Mesothelial cell of epicardium (in vitro differentiated cells): Measurements from ENCODE around the gene GCNT2. TPM values are rescaled to one million over a fixed set of nuclear protein-coding genes. Genes with fewer than 3 reads are reported as not detected.

Experiments used
- DNase-seq, 2 experiments: peaks; one replicate each; pipeline ENCODE4 v3.0.0; 2021; ENCODE audit warnings: low spot score in 2 of 2; ENCODE audit not compliant: unreplicated experiment in 2 of 2
- H3K27ac Mint-ChIP-seq: 2 replicates; pipeline ENCODE4 v1.8.0; 2021; ENCODE audit warnings: mixed read lengths
- H3K27me3 Mint-ChIP-seq: 2 replicates; pipeline ENCODE4 v1.8.0; 2021; ENCODE audit warnings: low read depth, mixed read lengths
- H3K36me3 Mint-ChIP-seq: 2 replicates; pipeline ENCODE4 v1.8.0; 2021; ENCODE audit warnings: mixed read lengths
- H3K4me1 Mint-ChIP-seq: 2 replicates; pipeline ENCODE4 v1.8.0; 2021; ENCODE audit warnings: mixed read lengths
- H3K4me3 Mint-ChIP-seq: 2 replicates; pipeline ENCODE4 v1.8.0; 2021; ENCODE audit warnings: mild to moderate bottlenecking, moderate library complexity, mixed read lengths
- H3K9me3 Mint-ChIP-seq: 2 replicates; pipeline ENCODE4 v1.8.0; 2021; ENCODE audit warnings: mixed read lengths
- CTCF ChIP-seq: fragments of 200-600 bp; sonication (generic); IDR thresholded peaks from one replicate; pipeline ENCODE4 v1.5.0; 2021; ENCODE audit warnings: antibody characterized with exemption; ENCODE audit not compliant: unreplicated experiment
- total RNA-seq: library from RNA; stranded (reverse); gene quantifications from 3 replicates; pipeline ENCODE4 v1.2.1, GENCODE V29; 2021

The GCNT2 gene
- total RNA-seq, 1 donor from 2014 or later, result 29.3 TPM

GRCh38 chr6:10618409-10618808 is 97.3 kb downstream of the GCNT2 start:
- Mint-ChIP-seq H3K4me1 (no peaks in the 10 kb centered on the region), H3K27ac (peak overlapping the region; percentile 74), H3K9me3 (peaks cover 12% of the 10 kb centered on the region), H3K27me3 (no peaks in the 10 kb centered on the region), H3K4me3 (no peak overlapping the region), H3K36me3 (peaks cover 25% of the 10 kb centered on the region)
- no peak for DNase-seq
- TF ChIP-seq CTCF, result no peak

- H3K4me3 Mint-ChIP-seq, result no peak overlapping the region
- H3K27ac Mint-ChIP-seq, result no peak overlapping the region
- peaks cover 15% of the 10 kb centered on the region for H3K9me3 Mint-ChIP-seq
- DNase-seq, result no peak
- H3K27me3 Mint-ChIP-seq, result no peaks in the 10 kb centered on the region
- H3K36me3 Mint-ChIP-seq, result peaks cover 40% of the 10 kb centered on the region
- H3K4me1 Mint-ChIP-seq, result peaks cover 2% of the 10 kb centered on the region
- TF ChIP-seq CTCF, result no peak
Observed at GRCh38 chr6:10621213-10621612, 100.1 kb downstream of the GCNT2 start.

GRCh38 chr6:10621847-10622246 is 100.7 kb downstream of the GCNT2 start:
- H3K9me3 Mint-ChIP-seq, result peaks cover 12% of the 10 kb centered on the region
- no peak overlapping the region for H3K4me3 Mint-ChIP-seq
- peaks cover 35% of the 10 kb centered on the region for H3K36me3 Mint-ChIP-seq
- no peaks in the 10 kb centered on the region for H3K27me3 Mint-ChIP-seq
- peaks cover 6% of the 10 kb centered on the region for H3K4me1 Mint-ChIP-seq
- no peak for TF ChIP-seq CTCF
- H3K27ac Mint-ChIP-seq, result no peak overlapping the region
- no peak for DNase-seq

GRCh38 chr6:10624836-10625235 is 103.7 kb downstream of the GCNT2 start:
- TF ChIP-seq CTCF, result no peak
- Mint-ChIP-seq H3K27ac (no peak overlapping the region), H3K9me3 (peaks cover 12% of the 10 kb centered on the region), H3K4me1 (peaks cover 6% of the 10 kb centered on the region), H3K27me3 (no peaks in the 10 kb centered on the region), H3K36me3 (peaks cover 37% of the 10 kb centered on the region), H3K4me3 (no peak overlapping the region)
- DNase-seq, result no peak

- Mint-ChIP-seq H3K4me3 (no peak overlapping the region), H3K27ac (peak overlapping the region; percentile 10), H3K27me3 (no peaks in the 10 kb centered on the region), H3K36me3 (peaks cover 35% of the 10 kb centered on the region), H3K4me1 (peaks cover 6% of the 10 kb centered on the region), H3K9me3 (peaks cover 10% of the 10 kb centered on the region)
- TF ChIP-seq CTCF, result no peak
- no peak for DNase-seq
Observed at GRCh38 chr6:10626154-10626741, 105.1 kb downstream of the GCNT2 start.

GRCh38 chr6:10627800-10628199 is 106.6 kb downstream of the GCNT2 start:
- H3K27ac Mint-ChIP-seq, result no peak overlapping the region
- H3K4me1 Mint-ChIP-seq, result peaks cover 6% of the 10 kb centered on the region
- H3K27me3 Mint-ChIP-seq, result no peaks in the 10 kb centered on the region
- H3K9me3 Mint-ChIP-seq, result peaks cover 6% of the 10 kb centered on the region
- H3K4me3 Mint-ChIP-seq, result no peak overlapping the region
- H3K36me3 Mint-ChIP-seq, result peaks cover 27% of the 10 kb centered on the region
- DNase-seq, result no peak
- TF ChIP-seq CTCF, result no peak
